ENCODE data around the gene LRRC28.

GRCh38 chr15:99310745-99311144, 59.5 kb downstream of the LRRC28 start:
- no peak for TF ChIP-seq CTCF (conservative IDR thresholded peaks at IDR 0.05; ENCODE audit: low read depth, low read length)
- no peak for TF ChIP-seq EZH2 (IDR thresholded peaks at IDR 0.05; ENCODE audit: borderline replicate concordance, low read depth, low read length, poor library complexity, severe bottlenecking)
